ENCODE measurements around the gene IGSF1.

GRCh38 chrX:131271274-131271673 lies 17.8 kb downstream of the IGSF1 start:
- TF ChIP-seq POLR2AphosphoS5 (IDR thresholded peaks at IDR 0.05) (no peak), CTCF (IDR thresholded peaks at IDR 0.05 in 8 of 11, conservative IDR thresholded peaks at IDR 0.05 in 3 of 11) (no peak), POLR2A (IDR thresholded peaks at IDR 0.05) (no peak)
